ENCODE measurements around the gene CLCA1. TPM values are rescaled to one million over a fixed set of nuclear protein-coding genes. Genes with fewer than 3 reads are reported as not detected.

The CLCA1 gene
- total and polyA plus RNA-seq, 2 experiments from 2014 or later = not detected

- H3K36me3 ChIP-seq (ENCODE audit: insufficient read depth) = no peaks in the 10 kb centered on the region
- no peak for ATAC-seq
- H3F3A ChIP-seq (replicated peaks; ENCODE audit: low read depth) = no peaks in the 10 kb centered on the region
- no peak overlapping the region for H3K4me2 ChIP-seq
- H2AFZ ChIP-seq = peak overlapping the region; percentile 90; the same call in 1 of the 2 replicates
- no peaks in the 10 kb centered on the region for H3K27me3 ChIP-seq (ENCODE audit: insufficient read depth)
- Mint-ChIP-seq H3K27me3 (ENCODE audit: insufficient read depth, low read depth, poor library complexity) (no peaks in the 10 kb centered on the region), H3K36me3 (ENCODE audit: low read depth) (no peaks in the 10 kb centered on the region), H3K4me1 (peaks cover 9% of the 10 kb centered on the region; the same call in 2 of the 3 replicates), H3K27ac (no peak overlapping the region), H3K9me3 (no peaks in the 10 kb centered on the region), H3K4me3 (no peak overlapping the region)
- H3K27ac ChIP-seq (ENCODE audit: low read depth) = no peak overlapping the region
- TF ChIP-seq EZH2 (IDR thresholded peaks at IDR 0.05; ENCODE audit: low read depth, unreplicated experiment) (no peak), CREB1 (CRISPR knock-in tag; IDR thresholded peaks at IDR 0.05; ENCODE audit: low read depth) (no peak), JUNB (IDR thresholded peaks at IDR 0.05; ENCODE audit: unreplicated experiment) (no peak), STAT1 (IDR thresholded peaks at IDR 0.05; ENCODE audit: unreplicated experiment) (no peak), POLR2AphosphoS5 (IDR thresholded peaks at IDR 0.05; ENCODE audit: low read depth) (no peak), NANOG (IDR thresholded peaks at IDR 0.05; ENCODE audit: borderline replicate concordance) (no peak), ZNF114 (CRISPR knock-in tag; IDR thresholded peaks at IDR 0.05) (no peak), ETS1 (IDR thresholded peaks at IDR 0.05) (no peak), EZH2phosphoT487 (IDR thresholded peaks at IDR 0.05; ENCODE audit: unreplicated experiment) (no peak), ZNF331 (CRISPR knock-in tag; IDR thresholded peaks at IDR 0.05; ENCODE audit: low read depth) (no peak)
- TF ChIP-seq, protein P1, sequence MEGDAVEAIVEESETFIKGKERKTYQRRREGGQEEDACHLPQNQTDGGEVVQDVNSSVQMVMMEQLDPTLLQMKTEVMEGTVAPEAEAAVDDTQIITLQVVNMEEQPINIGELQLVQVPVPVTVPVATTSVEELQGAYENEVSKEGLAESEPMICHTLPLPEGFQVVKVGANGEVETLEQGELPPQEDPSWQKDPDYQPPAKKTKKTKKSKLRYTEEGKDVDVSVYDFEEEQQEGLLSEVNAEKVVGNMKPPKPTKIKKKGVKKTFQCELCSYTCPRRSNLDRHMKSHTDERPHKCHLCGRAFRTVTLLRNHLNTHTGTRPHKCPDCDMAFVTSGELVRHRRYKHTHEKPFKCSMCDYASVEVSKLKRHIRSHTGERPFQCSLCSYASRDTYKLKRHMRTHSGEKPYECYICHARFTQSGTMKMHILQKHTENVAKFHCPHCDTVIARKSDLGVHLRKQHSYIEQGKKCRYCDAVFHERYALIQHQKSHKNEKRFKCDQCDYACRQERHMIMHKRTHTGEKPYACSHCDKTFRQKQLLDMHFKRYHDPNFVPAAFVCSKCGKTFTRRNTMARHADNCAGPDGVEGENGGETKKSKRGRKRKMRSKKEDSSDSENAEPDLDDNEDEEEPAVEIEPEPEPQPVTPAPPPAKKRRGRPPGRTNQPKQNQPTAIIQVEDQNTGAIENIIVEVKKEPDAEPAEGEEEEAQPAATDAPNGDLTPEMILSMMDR (conservative IDR thresholded peaks at IDR 0.05; ENCODE audit: low read depth in 2 of 2) = no peak
- TF ChIP-seq, protein P2, sequence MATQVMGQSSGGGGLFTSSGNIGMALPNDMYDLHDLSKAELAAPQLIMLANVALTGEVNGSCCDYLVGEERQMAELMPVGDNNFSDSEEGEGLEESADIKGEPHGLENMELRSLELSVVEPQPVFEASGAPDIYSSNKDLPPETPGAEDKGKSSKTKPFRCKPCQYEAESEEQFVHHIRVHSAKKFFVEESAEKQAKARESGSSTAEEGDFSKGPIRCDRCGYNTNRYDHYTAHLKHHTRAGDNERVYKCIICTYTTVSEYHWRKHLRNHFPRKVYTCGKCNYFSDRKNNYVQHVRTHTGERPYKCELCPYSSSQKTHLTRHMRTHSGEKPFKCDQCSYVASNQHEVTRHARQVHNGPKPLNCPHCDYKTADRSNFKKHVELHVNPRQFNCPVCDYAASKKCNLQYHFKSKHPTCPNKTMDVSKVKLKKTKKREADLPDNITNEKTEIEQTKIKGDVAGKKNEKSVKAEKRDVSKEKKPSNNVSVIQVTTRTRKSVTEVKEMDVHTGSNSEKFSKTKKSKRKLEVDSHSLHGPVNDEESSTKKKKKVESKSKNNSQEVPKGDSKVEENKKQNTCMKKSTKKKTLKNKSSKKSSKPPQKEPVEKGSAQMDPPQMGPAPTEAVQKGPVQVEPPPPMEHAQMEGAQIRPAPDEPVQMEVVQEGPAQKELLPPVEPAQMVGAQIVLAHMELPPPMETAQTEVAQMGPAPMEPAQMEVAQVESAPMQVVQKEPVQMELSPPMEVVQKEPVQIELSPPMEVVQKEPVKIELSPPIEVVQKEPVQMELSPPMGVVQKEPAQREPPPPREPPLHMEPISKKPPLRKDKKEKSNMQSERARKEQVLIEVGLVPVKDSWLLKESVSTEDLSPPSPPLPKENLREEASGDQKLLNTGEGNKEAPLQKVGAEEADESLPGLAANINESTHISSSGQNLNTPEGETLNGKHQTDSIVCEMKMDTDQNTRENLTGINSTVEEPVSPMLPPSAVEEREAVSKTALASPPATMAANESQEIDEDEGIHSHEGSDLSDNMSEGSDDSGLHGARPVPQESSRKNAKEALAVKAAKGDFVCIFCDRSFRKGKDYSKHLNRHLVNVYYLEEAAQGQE (IDR thresholded peaks at IDR 0.05; ENCODE audit: unreplicated experiment) = no peak
- TF ChIP-seq, protein P3, sequence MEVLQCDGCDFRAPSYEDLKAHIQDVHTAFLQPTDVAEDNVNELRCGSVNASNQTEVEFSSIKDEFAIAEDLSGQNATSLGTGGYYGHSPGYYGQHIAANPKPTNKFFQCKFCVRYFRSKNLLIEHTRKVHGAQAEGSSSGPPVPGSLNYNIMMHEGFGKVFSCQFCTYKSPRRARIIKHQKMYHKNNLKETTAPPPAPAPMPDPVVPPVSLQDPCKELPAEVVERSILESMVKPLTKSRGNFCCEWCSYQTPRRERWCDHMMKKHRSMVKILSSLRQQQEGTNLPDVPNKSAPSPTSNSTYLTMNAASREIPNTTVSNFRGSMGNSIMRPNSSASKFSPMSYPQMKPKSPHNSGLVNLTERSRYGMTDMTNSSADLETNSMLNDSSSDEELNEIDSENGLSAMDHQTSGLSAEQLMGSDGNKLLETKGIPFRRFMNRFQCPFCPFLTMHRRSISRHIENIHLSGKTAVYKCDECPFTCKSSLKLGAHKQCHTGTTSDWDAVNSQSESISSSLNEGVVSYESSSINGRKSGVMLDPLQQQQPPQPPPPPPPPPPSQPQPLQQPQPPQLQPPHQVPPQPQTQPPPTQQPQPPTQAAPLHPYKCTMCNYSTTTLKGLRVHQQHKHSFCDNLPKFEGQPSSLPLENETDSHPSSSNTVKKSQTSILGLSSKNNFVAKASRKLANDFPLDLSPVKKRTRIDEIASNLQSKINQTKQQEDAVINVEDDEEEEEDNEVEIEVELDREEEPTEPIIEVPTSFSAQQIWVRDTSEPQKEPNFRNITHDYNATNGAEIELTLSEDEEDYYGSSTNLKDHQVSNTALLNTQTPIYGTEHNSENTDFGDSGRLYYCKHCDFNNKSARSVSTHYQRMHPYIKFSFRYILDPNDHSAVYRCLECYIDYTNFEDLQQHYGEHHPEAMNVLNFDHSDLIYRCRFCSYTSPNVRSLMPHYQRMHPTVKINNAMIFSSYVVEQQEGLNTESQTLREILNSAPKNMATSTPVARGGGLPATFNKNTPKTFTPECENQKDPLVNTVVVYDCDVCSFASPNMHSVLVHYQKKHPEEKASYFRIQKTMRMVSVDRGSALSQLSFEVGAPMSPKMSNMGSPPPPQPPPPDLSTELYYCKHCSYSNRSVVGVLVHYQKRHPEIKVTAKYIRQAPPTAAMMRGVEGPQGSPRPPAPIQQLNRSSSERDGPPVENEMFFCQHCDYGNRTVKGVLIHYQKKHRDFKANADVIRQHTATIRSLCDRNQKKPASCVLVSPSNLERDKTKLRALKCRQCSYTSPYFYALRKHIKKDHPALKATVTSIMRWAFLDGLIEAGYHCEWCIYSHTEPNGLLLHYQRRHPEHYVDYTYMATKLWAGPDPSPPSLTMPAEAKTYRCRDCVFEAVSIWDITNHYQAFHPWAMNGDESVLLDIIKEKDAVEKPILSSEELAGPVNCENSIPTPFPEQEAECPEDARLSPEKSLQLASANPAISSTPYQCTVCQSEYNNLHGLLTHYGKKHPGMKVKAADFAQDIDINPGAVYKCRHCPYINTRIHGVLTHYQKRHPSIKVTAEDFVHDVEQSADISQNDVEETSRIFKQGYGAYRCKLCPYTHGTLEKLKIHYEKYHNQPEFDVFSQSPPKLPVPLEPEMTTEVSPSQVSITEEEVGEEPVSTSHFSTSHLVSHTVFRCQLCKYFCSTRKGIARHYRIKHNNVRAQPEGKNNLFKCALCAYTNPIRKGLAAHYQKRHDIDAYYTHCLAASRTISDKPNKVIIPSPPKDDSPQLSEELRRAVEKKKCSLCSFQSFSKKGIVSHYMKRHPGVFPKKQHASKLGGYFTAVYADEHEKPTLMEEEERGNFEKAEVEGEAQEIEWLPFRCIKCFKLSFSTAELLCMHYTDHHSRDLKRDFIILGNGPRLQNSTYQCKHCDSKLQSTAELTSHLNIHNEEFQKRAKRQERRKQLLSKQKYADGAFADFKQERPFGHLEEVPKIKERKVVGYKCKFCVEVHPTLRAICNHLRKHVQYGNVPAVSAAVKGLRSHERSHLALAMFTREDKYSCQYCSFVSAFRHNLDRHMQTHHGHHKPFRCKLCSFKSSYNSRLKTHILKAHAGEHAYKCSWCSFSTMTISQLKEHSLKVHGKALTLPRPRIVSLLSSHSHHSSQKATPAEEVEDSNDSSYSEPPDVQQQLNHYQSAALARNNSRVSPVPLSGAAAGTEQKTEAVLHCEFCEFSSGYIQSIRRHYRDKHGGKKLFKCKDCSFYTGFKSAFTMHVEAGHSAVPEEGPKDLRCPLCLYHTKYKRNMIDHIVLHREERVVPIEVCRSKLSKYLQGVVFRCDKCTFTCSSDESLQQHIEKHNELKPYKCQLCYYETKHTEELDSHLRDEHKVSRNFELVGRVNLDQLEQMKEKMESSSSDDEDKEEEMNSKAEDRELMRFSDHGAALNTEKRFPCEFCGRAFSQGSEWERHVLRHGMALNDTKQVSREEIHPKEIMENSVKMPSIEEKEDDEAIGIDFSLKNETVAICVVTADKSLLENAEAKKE (CRISPR knock-in tag; IDR thresholded peaks at IDR 0.05) = no peak
- no peaks in the 10 kb centered on the region for H3K9me2 ChIP-seq (ENCODE audit: insufficient read depth)
- no peak for DNase-seq (ENCODE audit: low spot score)
- no peaks in the 10 kb centered on the region for H3K79me2 ChIP-seq (replicated peaks; ENCODE audit: insufficient read depth)
- no peaks in the 10 kb centered on the region for H4K20me1 ChIP-seq (replicated peaks; ENCODE audit: insufficient read depth)
- H3K4me1 ChIP-seq (ENCODE audit: insufficient read depth) = no peaks in the 10 kb centered on the region
- H3K4me3 ChIP-seq = no peak overlapping the region
These were observed 45.3 kb upstream of the CLCA1 start for GRCh38 chr1:86423473-86423872.
